SHP77 treated with DMSO at 0.1 percent for 48 hours (cell line): ENCODE data around the gene STRN4.
A peak's percentile ranks its signal among the peaks of the same experiment; 100 is the strongest.
"Not testable (repeated sequence)": the region's sequence is repeated elsewhere in the genome, so short reads cannot be mapped to it uniquely, and the experiment has no call there.

Experiments used
- DNase-seq: peaks from one replicate; lab custom pipeline; 2025; lab: John Stamatoyannopoulos, UW

Gene STRN4

DNA sequence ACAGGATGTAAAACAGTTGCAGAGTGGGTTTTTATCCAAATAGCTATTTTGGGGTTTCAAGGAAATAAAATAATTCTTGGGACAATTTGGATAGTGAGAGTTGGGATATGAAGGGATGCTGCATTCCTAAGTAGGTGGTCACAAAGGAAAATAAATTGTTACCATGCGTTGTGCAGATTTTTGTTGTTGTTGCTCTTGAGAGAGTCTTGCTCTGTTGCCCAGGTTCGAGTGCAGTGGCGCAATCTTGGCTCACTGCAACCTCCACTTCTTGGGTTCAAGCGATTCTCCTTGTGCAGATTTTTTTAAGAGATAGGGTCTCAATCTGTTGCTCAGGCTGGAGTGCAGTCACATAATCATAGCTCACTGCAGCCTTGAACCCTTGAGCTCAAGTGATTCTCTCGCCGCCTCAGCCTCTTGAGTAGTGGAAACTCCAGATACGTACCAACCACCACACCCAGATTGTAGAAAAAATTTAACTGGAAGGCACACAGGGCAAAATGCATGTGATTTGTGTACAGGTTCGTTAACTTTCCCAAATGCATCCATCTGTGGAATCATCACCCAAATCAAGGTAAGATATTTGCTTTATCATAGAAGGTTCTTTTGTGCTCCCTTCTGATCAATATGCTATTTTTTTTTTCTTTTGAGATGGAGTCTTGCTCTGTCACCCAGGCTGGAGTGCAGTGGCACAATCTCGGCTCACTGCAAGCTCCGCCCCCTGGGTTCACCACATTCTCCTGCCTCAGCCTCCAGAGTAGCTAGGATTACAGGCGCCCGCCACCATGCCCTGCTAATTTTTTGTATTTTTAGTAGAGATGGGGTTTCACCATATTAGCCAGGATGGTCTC lies 26.1 kb upstream of the STRN4 start:
- no peak for DNase-seq

DNA sequence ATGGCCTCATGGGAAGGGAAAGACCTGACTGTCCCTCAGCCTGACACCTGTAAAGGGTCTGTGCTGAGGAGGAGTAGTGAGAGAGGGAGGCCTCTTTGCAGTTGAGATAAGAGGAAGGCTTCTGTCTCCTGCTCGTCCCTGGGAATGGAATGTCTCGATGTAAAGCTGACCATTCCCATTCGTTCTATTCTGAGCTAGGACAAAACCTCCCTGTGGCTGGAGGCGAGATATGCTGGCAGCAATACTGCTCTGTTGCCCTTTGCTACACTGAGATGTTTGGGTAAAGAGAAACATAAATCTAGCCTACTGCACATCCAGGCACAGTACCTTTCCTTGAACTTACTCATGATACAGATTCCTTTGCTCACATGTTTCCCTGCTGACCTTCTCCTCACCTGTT lies 22.5 kb upstream of the STRN4 start:
- DNase-seq: not testable (repeated sequence)

DNA sequence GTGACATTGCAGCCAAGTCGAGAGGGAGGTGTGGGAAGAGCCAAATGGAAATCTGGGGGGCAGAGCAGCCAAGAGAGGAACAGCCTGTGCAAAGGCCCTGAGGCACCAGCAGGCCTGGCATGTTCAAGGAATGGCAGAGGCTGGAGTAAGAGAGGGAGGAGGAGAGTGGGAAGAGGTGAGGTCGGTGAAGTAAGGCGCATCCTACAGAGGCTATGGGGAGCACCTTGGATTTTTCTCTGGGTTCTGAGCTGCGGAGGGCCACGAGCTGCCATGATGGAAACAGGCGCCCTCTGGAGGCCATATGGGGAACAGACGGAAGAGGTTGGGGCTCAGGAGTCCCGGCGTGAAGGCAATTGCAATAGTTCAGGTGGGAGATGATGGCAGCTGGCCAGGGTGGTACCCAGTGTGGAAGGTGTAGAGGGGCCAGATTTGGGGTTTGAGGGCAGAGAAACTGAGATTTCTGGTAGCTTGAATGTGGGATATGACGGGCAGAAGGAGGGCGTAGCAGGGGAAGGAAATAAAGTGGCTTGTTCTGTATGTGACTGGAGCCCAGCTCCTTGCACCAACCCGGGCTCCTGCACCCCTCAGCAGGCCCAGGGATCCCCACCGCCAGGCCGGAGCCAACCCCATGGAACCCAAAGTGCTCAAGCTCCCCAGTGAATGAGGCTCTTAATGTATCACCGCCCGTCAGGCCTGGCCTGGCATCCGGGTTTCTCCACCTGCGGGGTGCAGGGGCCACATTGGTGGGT lies 20.5 kb upstream of the STRN4 start:
- no peak for DNase-seq

DNA sequence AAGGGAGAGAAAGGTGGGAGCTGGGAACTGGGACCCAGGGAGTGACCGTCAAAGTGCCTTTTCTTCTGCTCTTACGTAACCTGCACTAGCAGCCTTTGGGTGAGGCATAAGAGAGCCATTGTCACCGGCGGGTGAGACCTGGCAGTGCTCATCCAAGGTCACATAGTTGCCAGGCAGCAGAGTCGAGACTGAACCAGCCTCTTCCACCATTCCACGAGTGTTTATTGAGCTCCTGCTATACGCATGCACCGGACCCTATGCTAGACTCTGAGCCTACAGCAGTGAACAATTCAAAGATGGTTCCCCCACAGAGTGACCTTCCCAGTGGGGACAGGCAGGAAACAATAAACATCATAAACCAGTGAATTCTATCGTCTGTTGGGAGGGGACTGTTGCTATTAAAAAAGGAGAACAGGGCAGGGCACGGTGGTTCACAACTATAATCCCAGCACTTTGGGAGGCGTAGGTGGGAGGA lies 18.6 kb upstream of the STRN4 start:
- no peak for DNase-seq

DNA sequence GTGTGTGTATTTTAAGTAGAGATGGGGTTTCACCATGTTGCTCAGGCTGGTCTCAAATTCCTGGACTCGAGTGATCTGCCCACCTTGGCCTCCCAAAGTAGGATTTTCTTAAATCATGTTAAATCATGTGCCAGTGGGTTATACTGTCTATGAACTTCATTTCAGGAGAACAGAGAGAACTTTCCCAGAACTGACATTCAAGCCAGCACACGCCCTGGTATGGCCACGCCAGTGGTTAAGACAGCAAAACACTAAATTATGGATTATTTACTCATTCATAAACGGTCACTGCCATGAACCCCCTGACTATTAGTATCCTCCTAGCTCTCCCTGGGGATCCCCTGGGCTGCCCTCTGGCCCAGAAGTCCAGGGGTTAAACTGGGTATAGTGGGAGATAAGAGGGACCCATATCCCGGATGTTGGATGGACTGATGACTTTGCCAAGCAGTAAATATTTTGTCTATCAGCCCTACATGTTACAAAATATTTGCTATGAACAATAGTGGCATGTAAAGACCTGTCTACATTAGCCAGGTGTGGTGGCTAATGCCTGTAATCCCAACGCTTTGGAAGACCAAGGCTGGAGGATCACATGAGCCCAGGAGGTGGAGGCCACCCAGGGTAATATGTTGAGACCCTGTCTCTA lies 16.1 kb upstream of the STRN4 start:
- DNase-seq: no peak

DNA sequence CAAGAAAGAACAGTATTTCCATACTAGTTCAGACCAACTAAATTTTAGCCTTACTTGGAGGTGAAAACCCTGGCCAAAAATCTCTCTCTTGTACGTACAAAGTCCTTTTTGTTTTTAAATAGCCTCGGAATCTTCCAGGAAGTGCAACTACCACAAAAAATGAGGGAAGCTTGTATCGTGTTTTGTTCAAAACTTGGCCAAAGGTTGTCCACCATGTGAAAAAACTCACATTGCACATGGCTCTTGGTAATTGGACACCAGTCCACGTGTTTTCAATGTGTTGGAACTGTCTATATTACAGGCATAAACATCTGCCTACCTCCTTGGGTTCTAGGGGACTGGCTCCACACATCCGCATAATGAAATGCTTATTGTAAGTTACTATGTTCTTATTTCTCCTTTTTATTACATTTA lies 15.2 kb upstream of the STRN4 start:
- no peak for DNase-seq

DNA sequence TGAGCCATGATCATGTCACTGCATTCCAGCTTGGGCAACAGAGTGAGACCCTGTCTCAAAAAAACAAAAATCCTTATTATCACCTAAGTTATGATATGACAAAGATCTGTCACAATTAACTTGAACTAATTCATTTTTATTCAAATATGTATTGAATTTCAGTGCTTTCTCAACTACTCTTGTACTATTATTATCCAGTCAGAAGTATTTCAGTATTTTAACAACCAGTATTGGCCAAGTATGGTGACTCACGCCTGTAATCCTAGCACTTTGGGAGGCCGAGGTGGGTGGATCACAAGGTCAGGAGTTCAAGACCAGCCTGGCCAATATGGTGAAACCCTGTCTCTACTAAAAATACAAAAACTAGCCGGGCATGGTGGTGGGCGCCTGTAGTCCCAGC lies 14.6 kb upstream of the STRN4 start:
- DNase-seq: not testable (repeated sequence)

DNA sequence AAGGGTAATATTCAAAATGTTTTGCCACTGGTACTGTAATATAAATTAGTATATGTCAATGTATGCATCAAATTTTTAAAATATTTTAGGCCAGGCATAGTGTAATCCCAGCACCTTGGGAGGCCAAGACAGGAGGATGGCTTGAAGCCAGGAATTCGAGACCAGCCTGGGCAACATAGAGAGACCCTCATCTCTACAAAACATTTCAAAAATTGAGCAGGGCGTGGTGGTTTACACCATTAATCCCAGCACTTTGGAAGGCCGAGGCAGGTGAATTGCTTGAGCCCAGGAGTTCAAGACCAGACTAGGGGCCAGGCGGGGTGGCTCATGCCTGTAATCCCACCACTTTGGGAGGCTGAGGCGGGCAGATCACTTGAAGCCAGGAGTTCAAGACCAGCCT lies 14.1 kb upstream of the STRN4 start:
- no peak for DNase-seq

DNA sequence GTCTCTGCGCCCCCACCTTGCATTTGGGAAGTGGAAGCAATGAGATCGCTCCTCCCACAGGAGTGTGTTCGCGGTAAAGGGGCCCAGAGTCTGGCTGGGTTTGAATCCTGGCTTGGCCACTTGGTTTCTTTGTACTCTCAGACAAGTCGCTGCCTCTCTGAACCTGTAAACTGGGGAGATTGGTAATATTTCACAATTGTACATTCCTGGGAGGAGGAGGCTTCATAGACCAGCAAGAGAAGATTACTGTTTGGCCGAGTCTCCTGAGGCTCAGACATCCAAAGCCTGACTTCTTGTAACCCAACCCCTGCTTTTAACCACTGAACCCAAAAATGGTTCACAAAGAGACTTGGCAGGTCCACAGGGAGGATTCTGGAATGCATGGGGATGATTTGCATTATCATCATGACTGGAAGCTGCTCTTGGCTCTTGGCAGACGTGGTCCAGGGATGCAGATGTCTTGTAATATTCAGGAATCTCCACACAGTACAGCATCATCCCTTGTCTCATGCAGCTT lies 13.6 kb upstream of the STRN4 start:
- no peak for DNase-seq

DNA sequence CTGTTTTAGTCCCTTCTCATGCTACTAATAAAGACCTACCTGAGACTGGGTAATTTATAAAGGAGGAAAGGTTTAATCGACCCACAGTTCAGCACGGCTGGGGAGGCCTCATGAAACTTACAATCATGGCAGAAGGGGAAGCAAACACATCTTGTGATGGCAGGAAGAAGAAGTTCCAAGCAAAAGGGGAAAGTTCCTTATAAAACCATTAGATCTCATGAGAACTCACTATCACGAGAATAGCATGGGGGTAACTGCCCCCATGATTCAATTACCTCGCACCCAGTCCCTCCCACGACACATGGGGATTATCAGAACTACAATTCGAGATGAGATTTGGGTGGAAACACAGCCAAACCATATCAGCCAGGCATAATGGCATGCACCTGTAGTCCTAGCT lies 13.0 kb upstream of the STRN4 start:
- no peak for DNase-seq

DNA sequence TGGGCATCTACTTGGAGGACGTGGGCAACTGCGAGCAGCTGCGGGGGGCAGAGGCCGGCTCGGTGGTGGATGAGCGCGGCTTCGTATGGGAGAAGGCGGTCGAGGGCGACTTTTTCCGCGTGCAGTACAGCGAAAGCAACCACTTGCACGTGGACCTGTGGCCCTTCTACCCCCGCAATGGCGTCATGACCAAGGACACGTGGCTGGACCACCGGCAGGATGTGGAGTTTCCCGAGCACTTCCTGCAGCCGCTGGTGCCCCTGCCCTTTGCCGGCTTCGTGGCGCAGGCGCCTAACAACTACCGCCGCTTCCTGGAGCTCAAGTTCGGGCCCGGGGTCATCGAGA lies 10.3 kb upstream of the STRN4 start:
- DNase-seq: no peak

DNA sequence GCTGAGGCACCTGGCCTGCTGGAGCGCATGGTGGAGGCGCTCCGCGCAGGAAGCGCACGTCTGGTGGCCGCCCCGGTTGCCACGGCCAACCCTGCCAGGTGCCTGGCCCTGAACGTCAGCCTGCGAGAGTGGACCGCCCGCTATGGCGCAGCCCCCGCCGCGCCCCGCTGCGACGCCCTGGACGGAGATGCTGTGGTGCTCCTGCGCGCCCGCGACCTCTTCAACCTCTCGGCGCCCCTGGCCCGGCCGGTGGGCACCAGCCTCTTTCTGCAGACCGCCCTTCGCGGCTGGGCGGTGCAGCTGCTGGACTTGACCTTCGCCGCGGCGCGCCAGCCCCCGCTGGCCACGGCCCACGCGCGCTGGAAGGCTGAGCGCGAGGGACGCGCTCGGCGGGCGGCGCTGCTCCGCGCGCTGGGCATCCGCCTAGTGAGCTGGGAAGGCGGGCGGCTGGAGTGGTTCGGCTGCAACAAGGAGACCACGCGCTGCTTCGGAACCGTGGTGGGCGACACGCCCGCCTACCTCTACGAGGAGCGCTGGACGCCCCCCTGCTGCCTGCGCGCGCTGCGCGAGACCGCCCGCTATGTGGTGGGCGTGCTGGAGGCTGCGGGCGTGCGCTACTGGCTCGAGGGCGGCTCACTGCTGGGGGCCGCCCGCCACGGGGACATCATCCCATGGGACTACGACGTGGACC lies 9.7 kb upstream of the STRN4 start:
- DNase-seq: no peak

DNA sequence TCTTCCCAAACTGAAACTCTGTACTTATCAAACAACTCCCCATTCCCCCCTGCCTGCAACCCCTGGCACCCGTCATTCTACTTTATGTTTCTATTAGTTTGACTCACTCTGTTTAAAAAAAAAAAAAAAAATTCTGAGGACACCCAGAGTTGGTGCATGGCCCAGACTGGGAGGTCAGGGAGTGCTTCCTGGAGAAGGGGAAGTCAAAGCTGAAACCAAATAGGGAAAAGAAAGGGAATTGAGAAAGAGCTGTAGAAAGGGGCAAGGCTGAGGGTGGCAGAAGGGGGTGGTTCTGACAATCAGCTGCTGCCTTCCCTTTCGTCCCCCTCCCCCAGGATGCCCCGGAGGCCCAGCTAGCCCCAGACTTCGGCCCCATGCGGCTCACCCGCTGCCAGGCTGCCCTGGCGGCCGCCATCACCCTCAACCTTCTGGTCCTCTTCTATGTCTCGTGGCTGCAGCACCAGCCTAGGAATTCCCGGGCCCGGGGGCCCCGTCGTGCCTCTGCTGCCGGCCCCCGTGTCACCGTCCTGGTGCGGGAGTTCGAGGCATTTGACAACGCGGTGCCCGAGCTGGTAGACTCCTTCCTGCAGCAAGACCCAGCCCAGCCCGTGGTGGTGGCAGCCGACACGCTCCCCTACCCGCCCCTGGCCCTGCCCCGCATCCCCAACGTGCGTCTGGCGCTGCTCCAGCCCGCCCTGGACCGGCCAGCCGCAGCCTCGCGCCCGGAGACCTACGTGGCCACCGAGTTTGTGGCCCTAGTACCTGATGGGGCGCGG lies 9.0 kb upstream of the STRN4 start:
- DNase-seq: no peak

DNA sequence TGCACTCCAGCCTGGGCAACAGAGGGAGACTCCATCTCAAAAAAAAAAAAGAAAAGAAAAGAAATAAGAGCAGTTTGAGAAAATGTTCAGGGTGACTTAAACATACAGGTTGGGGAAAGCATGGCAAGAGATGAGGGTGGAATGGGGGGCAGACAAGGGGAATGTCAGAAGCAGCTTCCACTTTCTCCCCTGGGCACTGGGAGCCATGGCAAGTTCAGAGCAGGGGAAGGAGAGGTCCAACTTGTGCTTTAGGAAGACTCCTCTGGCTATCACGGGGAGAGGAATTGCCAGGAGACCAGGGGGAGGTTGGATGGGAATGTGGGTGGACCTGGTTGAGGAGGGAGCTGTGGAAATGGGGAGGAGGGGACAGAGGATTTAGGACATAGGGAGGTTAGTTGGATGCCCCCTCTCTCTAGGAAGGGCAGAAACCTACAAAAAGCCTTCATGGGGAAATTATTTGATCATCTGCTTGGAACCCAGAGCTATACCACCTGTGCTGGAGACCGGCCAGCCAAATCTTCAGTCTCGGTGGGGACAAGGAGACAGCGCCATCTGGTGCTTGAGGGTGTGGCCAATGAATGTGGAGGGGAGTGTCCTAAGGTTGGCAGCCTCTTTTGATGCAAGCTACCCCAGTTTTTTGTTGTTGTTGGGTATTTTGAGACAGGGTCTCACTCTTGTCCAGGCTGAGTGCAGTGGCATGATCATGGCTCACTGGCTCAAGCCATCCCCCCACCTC lies 7.3 kb upstream of the STRN4 start:
- peak; percentile 56 for DNase-seq

DNA sequence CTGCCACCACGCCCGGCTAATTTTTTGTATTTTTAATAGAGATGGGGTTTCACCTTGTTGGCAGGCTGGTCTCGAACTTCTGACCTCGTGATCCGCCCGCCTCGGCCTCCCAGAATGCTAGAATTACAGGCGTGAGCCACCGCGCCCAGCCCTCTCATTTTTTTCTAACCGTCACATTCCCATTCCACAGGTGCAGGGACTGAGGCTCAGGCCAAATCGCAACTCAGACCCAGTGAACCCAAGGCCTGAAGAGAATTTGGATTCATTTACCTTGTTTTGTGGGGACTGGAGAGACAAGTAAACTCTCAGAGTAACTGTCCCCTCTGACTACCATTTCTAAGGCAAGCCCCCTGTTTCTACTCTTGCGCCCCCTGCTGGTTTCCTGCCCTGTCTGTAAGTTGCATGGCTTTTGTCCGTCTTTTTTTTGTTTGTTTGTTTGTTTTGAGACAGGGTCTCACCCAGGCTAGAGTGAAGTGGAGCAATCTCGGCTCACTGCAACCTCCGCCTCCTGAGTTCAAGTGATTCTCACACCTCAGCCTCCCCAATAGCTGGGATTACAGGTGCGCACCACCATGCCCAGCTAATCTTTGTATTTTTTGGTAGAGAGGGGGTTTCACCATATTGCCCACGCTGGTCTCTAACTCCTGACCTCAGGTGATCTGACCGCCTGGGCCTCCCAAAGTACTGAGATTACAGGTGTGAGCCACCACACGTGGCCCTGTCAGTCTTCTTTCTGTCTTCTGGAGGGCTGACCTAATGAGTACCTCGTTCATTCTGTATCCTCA lies 2.3 kb upstream of the STRN4 start:
- DNase-seq: no peak

DNA sequence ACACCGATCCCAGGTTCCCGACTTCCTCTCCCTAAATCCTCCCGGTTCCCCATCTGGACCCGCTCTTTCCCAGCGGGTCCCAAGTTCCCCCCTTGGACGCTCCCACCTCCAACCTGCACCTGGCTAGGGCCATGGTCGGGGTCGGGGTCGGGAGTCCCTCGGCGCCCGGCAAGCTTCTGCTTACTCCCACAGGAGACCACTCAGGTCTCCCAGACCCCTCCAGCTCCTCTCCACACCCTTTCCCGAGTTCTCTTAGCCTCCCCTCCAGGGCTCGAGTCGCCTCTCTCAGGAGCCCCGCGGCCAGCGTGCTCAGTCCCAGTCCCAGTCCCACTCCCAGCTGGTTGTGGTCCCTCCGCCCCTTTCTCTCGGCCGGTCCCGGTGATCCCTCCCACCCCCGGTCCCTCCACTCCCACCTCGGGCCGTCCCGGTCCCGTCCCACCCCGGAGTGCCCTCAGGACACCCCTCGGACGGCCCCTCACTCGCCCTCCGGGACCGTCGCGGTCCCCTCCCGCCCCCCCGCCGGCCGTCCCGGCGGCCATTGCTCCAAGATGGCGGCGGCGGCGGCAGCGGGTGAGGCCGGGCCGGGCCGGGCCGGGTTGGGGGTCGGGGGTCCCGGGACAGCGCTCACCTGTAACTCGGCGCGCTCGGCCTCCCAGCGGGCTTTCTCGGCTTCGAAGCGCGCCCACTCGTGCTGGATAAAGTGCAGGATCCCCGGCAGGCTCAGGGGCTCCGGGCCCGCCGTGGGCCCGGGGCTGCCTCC lies 549 bp downstream of the STRN4 start, which contains the start of gene FKRP:
Gene FKRP (plus strand): TSS at position 537 of the 760 bp plus-strand sequence. CDS start 9,394 bp downstream, outside the sequence.
- no peak for DNase-seq

DNA sequence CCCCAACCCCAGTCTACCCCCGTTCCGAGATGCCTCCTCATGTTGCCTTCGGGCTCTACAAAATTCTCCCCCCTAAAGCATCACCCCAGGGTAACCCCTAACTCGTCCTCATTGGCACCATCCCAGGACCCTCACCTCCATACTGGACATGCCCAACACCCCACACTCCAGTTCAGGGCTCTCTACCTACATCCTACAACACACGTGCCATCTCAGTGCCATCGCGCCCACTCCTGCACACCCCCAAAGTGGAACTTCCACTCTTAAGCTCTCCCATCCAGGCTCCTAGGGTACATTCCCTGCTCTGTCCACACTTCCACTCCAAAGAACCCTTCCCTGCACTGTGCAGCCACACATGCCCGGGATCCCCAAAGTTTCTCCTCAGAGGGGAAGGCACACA lies 1.2 kb downstream of the STRN4 start:
- no peak for DNase-seq

DNA sequence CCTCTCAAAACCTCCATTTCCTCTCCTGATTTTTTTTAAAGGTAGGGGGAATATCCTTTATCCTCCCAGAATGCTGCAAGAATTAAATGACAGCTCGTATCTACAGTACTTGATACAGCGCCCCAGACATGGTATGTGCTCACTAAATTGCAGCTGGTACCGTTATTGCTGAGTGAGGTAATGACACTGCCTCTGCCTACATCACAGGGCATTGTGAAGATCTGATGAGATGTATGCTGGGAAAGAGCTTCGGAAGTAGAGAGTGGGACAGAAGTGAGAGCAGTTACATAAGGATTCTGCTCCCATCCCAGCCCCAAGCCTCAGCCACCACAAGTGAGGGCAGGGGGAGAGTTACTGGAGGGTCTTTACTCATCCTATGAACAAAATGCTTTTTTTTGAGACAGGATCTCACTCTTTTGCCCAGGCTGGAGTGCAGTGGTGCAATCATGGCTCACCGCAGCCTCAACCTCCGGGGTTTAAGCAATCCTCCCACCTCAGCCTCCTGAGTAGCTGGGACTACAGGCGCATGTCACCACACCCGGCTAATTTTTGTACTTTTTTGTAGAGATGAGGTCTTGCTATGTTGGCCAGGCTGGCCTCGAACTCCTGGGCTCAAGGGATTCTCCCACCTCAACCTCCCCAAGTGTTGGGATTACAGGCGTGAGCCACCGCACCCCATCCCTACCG lies 2.1 kb downstream of the STRN4 start:
- no peak for DNase-seq
